HepG2 (cell line): Measurements from ENCODE around the gene METAP2. TPM values are rescaled to one million over a fixed set of nuclear protein-coding genes. Genes with fewer than 3 reads are reported as not detected.

ENCODE experiments used
- ATAC-seq: fragments of 200-7000 bp; cut with Tn5 transposase; 3 replicates; pipeline ENCODE4 v1.9.1; 2020; ENCODE audit warnings: mild to moderate bottlenecking, moderate library complexity
- BruUV-seq: library from RNA; stranded (reverse); fragments of 400-500 nt; replicated peaks from 2 replicates; lab custom pipeline; 2021; lab: Mats Ljungman, UMichigan
- CTCF ChIA-PET: fragments of 300-600 bp; formaldehyde crosslinking; extraction: SDS; loops from one replicate; lab custom pipeline; 2021; ENCODE audit warnings: low total read pairs, inconsistent platforms, low intra/inter-chr PET ratio; lab: Yijun Ruan, JAX
- POLR2A ChIA-PET: fragments of 350-600 bp; sonication (Branson Sonifier 250); formaldehyde crosslinking; loops from one replicate; lab custom pipeline; 2020; ENCODE audit warnings: antibody characterized with exemption, inconsistent platforms; lab: Yijun Ruan, JAX
- DNase-seq: peaks from one replicate; pipeline ENCODE4 v3.0.0-alpha.2; 2015; ENCODE audit warnings: low spot score
- FAIRE-seq: peaks from 3 replicates; lab custom pipeline; 2011; peaks lifted over from hg19 to GRCh38; lab: Jason Lieb, UNC
- H2AFZ ChIP-seq: one replicate; pipeline ENCODE4 v1.6.1; 2011; ENCODE audit warnings: low read length, inconsistent platforms
- H3K27ac ChIP-seq: fragments of 300-600 bp; 3 replicates; pipeline ENCODE4 v1.8.0; 2011; ENCODE audit warnings: mixed run types, mild to moderate bottlenecking, mixed read lengths, low read length, inconsistent platforms; ENCODE audit not compliant: insufficient read depth; ENCODE audit errors: extremely low read length
- H3K27me3 ChIP-seq, 2 experiments: fragments of 200-600 bp in 1 of 2; 2 replicates in 1 of 2; 3 replicates in 1 of 2; pipeline versions ENCODE4 v1.6.0 to v1.8.0; 2011; ENCODE audit warnings: low read length in 2 of 2, mild to moderate bottlenecking in 2 of 2, moderate library complexity in 2 of 2, inconsistent platforms in 1 of 2; ENCODE audit not compliant: insufficient read depth in 2 of 2, control insufficient read depth in 1 of 2
- H3K36me3 ChIP-seq, 2 experiments: fragments of 200-600 bp in 1 of 2; replicated peaks in 1 of 2; 2 replicates in 1 of 2; 3 replicates in 1 of 2; pipeline versions ENCODE4 v1.5.1 to v1.8.0; 2011; ENCODE audit warnings: low read length in 2 of 2, inconsistent platforms in 1 of 2; ENCODE audit not compliant: insufficient read depth in 2 of 2, control insufficient read depth in 1 of 2
- H3K4me1 ChIP-seq: 2 replicates; pipeline ENCODE4 v1.5.1; 2012; ENCODE audit warnings: low read length, inconsistent platforms; ENCODE audit not compliant: insufficient read depth
- H3K4me2 ChIP-seq: 2 replicates; pipeline ENCODE4 v1.6.0; 2011; ENCODE audit warnings: low read depth, low read length, inconsistent platforms
- H3K4me3 ChIP-seq, 3 experiments: fragments of 200-600 bp in 1 of 3; sonication (generic), shearing (Covaris generic) in 1 of 3; replicated peaks in 1 of 3; 2 replicates each; pipeline ENCODE4 v1.5.1; 2011 to 2016; ENCODE audit warnings: low read length in 3 of 3, inconsistent platforms in 2 of 3, low read depth in 2 of 3, mild to moderate bottlenecking in 2 of 3, control low read depth in 1 of 3, mixed read lengths in 1 of 3; ENCODE audit not compliant: insufficient read depth in 1 of 3
- H3K79me2 ChIP-seq: one replicate; pipeline ENCODE4 v1.6.1; 2011; ENCODE audit warnings: low read length, inconsistent platforms; ENCODE audit not compliant: insufficient read depth
- H3K9ac ChIP-seq: 2 replicates; pipeline ENCODE4 v1.6.0; 2011; ENCODE audit warnings: mild to moderate bottlenecking, low read depth, low read length, inconsistent platforms; ENCODE audit not compliant: insufficient read depth
- H3K9me3 ChIP-seq: 2 replicates; pipeline ENCODE4 v1.5.1; 2012; ENCODE audit warnings: mild to moderate bottlenecking, low read length
- H4K20me1 ChIP-seq: 2 replicates; pipeline ENCODE4 v1.6.0; 2011; ENCODE audit warnings: inconsistent platforms, mild to moderate bottlenecking, low read length, moderate library complexity; ENCODE audit not compliant: insufficient read depth
- ADNP ChIP-seq: sonication (generic); formaldehyde crosslinking; IDR thresholded peaks from 2 replicates; pipeline ENCODE4 v1.4.0; 2020; ENCODE audit warnings: missing genetic modification reagents
- AHR ChIP-seq: IDR thresholded peaks from 2 replicates; pipeline ENCODE4 v1.6.1; 2018; ENCODE audit warnings: missing genetic modification reagents, missing compliant biosample characterization
- ERF ChIP-seq: IDR thresholded peaks from 2 replicates; pipeline ENCODE4 v1.6.1; 2018; ENCODE audit warnings: missing biosample characterization, missing genetic modification reagents
- PAWR ChIP-seq: sonication (generic); formaldehyde crosslinking; IDR thresholded peaks from 2 replicates; pipeline ENCODE4 v1.4.0; 2020; ENCODE audit warnings: missing genetic modification reagents, mild to moderate bottlenecking, borderline replicate concordance
- RAD21 ChIP-seq: fragments of 450-650 bp; formaldehyde crosslinking; IDR thresholded peaks from 2 replicates; pipeline ENCODE4 v1.5.0; 2020; ENCODE audit warnings: mild to moderate bottlenecking
- RARG ChIP-seq: sonication (generic); formaldehyde crosslinking; IDR thresholded peaks from 2 replicates; pipeline ENCODE4 v1.4.0; 2020; ENCODE audit warnings: low read depth, mild to moderate bottlenecking, missing genetic modification reagents
- ZNF550 ChIP-seq: sonication (generic); formaldehyde crosslinking; IDR thresholded peaks from 2 replicates; pipeline ENCODE4 v1.4.0; 2020; ENCODE audit warnings: mild to moderate bottlenecking, missing genetic modification reagents, borderline replicate concordance
- WGBS: methylation state at CpG from one replicate; pipeline ENCODE4 v1.1.6; 2017; ENCODE audit warnings: low lambda C conversion rate; 5-methylcytosine and 5-hydroxymethylcytosine counted together
- in situ Hi-C: cut with HindIII; loops from 2 replicates; pipeline ENCODE4 v1.10.0; 2017; ENCODE audit warnings: low pct_unique_long_range_greater_than_20kb; ENCODE audit not compliant: extremely low pct_ligation_motif_present
- intact Hi-C: fragments of 100-400 bp; cut with micrococcal nuclease; formaldehyde crosslinking; loops from one replicate; pipeline ENCODE4 v1.10.0; 2022; ENCODE audit not compliant: unreplicated experiment
- polyA plus RNA-seq, 8 experiments: library from polyadenylated mRNA; depleted of rRNA in 3 of 8; stranded (reverse) in 7 of 8; unstranded in 1 of 8; fragments of >200 nt; fragmentation: Illumina TruSeq in 4 of 8; extraction: Trizol in 4 of 8; gene quantifications; 2 replicates each; pipeline versions ENCODE4 v1.2.1 to v1.2.3, GENCODE V29; 2011 to 2016; ENCODE audit warnings: low read depth in 4 of 8, missing spikeins in 1 of 8, mixed read lengths in 1 of 8; ENCODE audit not compliant: insufficient read depth in 1 of 8
- total RNA-seq, 5 experiments: library from RNA; depleted of rRNA; stranded (reverse); fragments of >200 nt; fragmentation: Illumina TruSeq; extraction: Trizol; gene quantifications; 2 replicates each; pipeline ENCODE4 v1.2.3, GENCODE V29; 2016; ENCODE audit warnings: low read depth in 1 of 5
- TF ChIP-seq, protein P1 (sequence below): sonication (generic); formaldehyde crosslinking; IDR thresholded peaks from one replicate; pipeline ENCODE4 v1.5.1; 2020; ENCODE audit warnings: mild to moderate bottlenecking, missing genetic modification reagents; ENCODE audit errors: not compliant biosample characterization
- TF ChIP-seq, protein P2 (sequence below): IDR thresholded peaks from 2 replicates; pipeline ENCODE4 v1.6.1; 2016; ENCODE audit warnings: low read depth, control low read depth
- TF ChIP-seq, protein P3 (sequence below): sonication (generic); formaldehyde crosslinking; conservative IDR thresholded peaks from 2 replicates; pipeline ENCODE4 v1.8.0; 2022; ENCODE audit warnings: low read depth, missing genetic modification reagents
- TF ChIP-seq, protein P4 (sequence below): sonication (generic); formaldehyde crosslinking; IDR thresholded peaks from 2 replicates; pipeline ENCODE4 v1.4.0; 2020; ENCODE audit warnings: missing genetic modification reagents

Gene METAP2
- total and polyA plus RNA-seq, 2 of the 13 experiments (the other 11 are each of a cell fraction or from before 2014, with no cell fraction given), result 67.8 to 131 TPM

GRCh38 chr12:95459310-95459709 is 14.6 kb upstream of the METAP2 start (continued):
- TF ChIP-seq, protein P1, sequence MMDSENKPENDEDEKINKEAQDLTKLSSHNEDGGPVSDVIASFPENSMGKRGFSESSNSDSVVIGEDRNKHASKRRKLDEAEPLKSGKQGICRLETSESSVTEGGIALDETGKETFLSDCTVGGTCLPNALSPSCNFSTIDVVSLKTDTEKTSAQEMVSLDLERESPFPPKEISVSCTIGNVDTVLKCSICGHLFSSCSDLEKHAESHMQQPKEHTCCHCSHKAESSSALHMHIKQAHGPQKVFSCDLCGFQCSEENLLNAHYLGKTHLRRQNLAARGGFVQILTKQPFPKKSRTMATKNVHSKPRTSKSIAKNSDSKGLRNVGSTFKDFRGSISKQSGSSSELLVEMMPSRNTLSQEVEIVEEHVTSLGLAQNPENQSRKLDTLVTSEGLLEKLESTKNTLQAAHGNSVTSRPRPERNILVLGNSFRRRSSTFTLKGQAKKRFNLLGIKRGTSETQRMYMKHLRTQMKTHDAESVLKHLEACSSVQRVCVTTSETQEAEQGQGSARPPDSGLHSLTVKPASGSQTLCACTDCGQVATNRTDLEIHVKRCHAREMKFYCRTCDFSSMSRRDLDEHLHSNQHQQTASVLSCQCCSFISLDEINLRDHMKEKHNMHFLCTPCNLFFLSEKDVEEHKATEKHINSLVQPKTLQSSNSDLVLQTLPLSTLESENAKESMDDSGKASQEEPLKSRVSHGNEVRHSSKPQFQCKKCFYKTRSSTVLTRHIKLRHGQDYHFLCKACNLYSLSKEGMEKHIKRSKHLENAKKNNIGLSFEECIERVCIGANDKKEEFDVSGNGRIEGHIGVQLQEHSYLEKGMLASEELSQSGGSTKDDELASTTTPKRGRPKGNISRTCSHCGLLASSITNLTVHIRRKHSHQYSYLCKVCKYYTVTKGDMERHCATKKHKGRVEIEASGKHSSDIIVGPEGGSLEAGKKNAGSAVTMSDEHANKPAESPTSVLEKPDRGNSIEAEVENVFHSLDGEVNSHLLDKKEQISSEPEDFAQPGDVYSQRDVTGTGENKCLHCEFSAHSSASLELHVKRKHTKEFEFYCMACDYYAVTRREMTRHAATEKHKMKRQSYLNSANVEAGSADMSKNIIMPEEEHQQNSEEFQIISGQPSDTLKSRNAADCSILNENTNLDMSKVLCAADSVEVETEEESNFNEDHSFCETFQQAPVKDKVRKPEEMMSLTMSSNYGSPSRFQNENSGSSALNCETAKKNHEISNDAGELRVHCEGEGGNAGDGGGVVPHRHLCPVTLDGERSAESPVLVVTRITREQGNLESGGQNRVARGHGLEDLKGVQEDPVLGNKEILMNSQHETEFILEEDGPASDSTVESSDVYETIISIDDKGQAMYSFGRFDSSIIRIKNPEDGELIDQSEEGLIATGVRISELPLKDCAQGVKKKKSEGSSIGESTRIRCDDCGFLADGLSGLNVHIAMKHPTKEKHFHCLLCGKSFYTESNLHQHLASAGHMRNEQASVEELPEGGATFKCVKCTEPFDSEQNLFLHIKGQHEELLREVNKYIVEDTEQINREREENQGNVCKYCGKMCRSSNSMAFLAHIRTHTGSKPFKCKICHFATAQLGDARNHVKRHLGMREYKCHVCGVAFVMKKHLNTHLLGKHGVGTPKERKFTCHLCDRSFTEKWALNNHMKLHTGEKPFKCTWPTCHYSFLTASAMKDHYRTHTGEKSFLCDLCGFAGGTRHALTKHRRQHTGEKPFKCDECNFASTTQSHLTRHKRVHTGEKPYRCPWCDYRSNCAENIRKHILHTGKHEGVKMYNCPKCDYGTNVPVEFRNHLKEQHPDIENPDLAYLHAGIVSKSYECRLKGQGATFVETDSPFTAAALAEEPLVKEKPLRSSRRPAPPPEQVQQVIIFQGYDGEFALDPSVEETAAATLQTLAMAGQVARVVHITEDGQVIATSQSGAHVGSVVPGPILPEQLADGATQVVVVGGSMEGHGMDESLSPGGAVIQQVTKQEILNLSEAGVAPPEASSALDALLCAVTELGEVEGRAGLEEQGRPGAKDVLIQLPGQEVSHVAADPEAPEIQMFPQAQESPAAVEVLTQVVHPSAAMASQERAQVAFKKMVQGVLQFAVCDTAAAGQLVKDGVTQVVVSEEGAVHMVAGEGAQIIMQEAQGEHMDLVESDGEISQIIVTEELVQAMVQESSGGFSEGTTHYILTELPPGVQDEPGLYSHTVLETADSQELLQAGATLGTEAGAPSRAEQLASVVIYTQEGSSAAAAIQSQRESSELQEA (CRISPR knock-in tag), result no peak

GRCh38 chr12:95460105-95460504 is 13.8 kb upstream of the METAP2 start:
- no TSS peak for BruUV-seq
- in situ Hi-C loops, result no loop called here
- no peak for DNase-seq
- 96% methylated on average over 1 of the region's 1 CpG for WGBS
- Histone ChIP-seq H2AFZ (no peak overlapping the region), H3K27me3 (no peaks in the 10 kb centered on the region; a peak in 1 of 5 replicates), H3K4me1 (peaks cover 21% of the 10 kb centered on the region), H3K9ac (no peak overlapping the region), H3K79me2 (no peaks in the 10 kb centered on the region), H3K9me3 (no peaks in the 10 kb centered on the region), H4K20me1 (no peaks in the 10 kb centered on the region), H3K27ac (no peak overlapping the region), H3K4me3 (no peak overlapping the region), H3K4me2 (no peak overlapping the region), H3K36me3 (no peaks in the 10 kb centered on the region)
- ATAC-seq, result no peak
- POLR2A ChIA-PET, result interaction anchor here (1.9 kb wide), 1 partner anchor 14 kb away, joined by 7 read pairs; the partner anchor contains the start of gene METAP2
- FAIRE-seq, result no peak
- CTCF ChIA-PET, result no interaction called here
- intact Hi-C loops, result no loop called here
- TF ChIP-seq ZNF550 (CRISPR knock-in tag) (no peak), AHR (no peak), RAD21 (no peak), PAWR (CRISPR knock-in tag) (no peak), ERF (CRISPR knock-in tag) (no peak), ADNP (CRISPR knock-in tag) (no peak), RARG (CRISPR knock-in tag) (no peak)
- TF ChIP-seq, protein P2, sequence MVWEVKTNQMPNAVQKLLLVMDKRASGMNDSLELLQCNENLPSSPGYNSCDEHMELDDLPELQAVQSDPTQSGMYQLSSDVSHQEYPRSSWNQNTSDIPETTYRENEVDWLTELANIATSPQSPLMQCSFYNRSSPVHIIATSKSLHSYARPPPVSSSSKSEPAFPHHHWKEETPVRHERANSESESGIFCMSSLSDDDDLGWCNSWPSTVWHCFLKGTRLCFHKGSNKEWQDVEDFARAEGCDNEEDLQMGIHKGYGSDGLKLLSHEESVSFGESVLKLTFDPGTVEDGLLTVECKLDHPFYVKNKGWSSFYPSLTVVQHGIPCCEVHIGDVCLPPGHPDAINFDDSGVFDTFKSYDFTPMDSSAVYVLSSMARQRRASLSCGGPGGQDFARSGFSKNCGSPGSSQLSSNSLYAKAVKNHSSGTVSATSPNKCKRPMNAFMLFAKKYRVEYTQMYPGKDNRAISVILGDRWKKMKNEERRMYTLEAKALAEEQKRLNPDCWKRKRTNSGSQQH (CRISPR knock-in tag), result no peak
- TF ChIP-seq, protein P3, sequence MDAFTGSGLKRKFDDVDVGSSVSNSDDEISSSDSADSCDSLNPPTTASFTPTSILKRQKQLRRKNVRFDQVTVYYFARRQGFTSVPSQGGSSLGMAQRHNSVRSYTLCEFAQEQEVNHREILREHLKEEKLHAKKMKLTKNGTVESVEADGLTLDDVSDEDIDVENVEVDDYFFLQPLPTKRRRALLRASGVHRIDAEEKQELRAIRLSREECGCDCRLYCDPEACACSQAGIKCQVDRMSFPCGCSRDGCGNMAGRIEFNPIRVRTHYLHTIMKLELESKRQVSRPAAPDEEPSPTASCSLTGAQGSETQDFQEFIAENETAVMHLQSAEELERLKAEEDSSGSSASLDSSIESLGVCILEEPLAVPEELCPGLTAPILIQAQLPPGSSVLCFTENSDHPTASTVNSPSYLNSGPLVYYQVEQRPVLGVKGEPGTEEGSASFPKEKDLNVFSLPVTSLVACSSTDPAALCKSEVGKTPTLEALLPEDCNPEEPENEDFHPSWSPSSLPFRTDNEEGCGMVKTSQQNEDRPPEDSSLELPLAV, result no peak
- TF ChIP-seq, protein P4, sequence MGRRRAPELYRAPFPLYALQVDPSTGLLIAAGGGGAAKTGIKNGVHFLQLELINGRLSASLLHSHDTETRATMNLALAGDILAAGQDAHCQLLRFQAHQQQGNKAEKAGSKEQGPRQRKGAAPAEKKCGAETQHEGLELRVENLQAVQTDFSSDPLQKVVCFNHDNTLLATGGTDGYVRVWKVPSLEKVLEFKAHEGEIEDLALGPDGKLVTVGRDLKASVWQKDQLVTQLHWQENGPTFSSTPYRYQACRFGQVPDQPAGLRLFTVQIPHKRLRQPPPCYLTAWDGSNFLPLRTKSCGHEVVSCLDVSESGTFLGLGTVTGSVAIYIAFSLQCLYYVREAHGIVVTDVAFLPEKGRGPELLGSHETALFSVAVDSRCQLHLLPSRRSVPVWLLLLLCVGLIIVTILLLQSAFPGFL (CRISPR knock-in tag), result no peak
